ENCODE measurements around the gene GPAT2.
"Not testable (repeated sequence)": the region's sequence is repeated elsewhere in the genome, so short reads cannot be mapped to it uniquely, and the experiment has no call there.

Gene GPAT2

GRCh38 chr2:96027725-96028325 is 6.9 kb downstream of the GPAT2 start:
- DNase-seq (ENCODE audit: low read depth); H3K4me3 ChIP-seq (ENCODE audit: low read depth, low read length): not testable (repeated sequence)

GRCh38 chr2:96025755-96026154 is 9.0 kb downstream of the GPAT2 start:
- not testable (repeated sequence) for DNase-seq (ENCODE audit: low read depth)

GRCh38 chr2:96025194-96025492 is 9.6 kb downstream of the GPAT2 start:
- TF ChIP-seq CTCF (IDR thresholded peaks at IDR 0.05; ENCODE audit: low read depth, low read length, missing control alignments) = no peak
- DNase-seq (ENCODE audit: low read depth) = no peak
- H3K4me3 ChIP-seq (ENCODE audit: low read depth, low read length) = no peak overlapping the region

More at GRCh38 chr2:96025755-96026154, 9.0 kb downstream of the GPAT2 start:
- not testable (repeated sequence) for H3K4me3 ChIP-seq (ENCODE audit: low read depth, low read length)

- no peak for DNase-seq (ENCODE audit: low read depth)
These were observed 10.2 kb downstream of the GPAT2 start for GRCh38 chr2:96024336-96025193.

GRCh38 chr2:96023701-96024100 is 11.0 kb downstream of the GPAT2 start:
- DNase-seq (ENCODE audit: low read depth); H3K4me3 ChIP-seq (ENCODE audit: low read depth, low read length): not testable (repeated sequence)

More at GRCh38 chr2:96024336-96025193, 10.2 kb downstream of the GPAT2 start:
- H3K4me3 ChIP-seq (ENCODE audit: low read depth, low read length) = no peak overlapping the region
- no peak for TF ChIP-seq CTCF (IDR thresholded peaks at IDR 0.05; ENCODE audit: low read depth, low read length, missing control alignments)

- peak; percentile 29 for DNase-seq (ENCODE audit: low read depth)
- not testable (repeated sequence) for H3K4me3 ChIP-seq (ENCODE audit: low read depth, low read length)
- peak; percentile 84 for TF ChIP-seq CTCF (IDR thresholded peaks at IDR 0.05; ENCODE audit: low read depth, low read length, missing control alignments)
These were observed 11.8 kb downstream of the GPAT2 start for GRCh38 chr2:96022701-96023447.

- not testable (repeated sequence) for H3K4me3 ChIP-seq (ENCODE audit: low read depth, low read length); DNase-seq (ENCODE audit: low read depth)
These were observed 12.6 kb downstream of the GPAT2 start for GRCh38 chr2:96022126-96022525.

- not testable (repeated sequence) for H3K4me3 ChIP-seq (ENCODE audit: low read depth, low read length); DNase-seq (ENCODE audit: low read depth)
These were observed 13.6 kb downstream of the GPAT2 start for GRCh38 chr2:96021142-96021541.

- H3K4me3 ChIP-seq (ENCODE audit: low read depth, low read length); DNase-seq (ENCODE audit: low read depth): not testable (repeated sequence)
These were observed 14.7 kb downstream of the GPAT2 start for GRCh38 chr2:96019909-96020590.

GRCh38 chr2:96016321-96016720 is 18.4 kb downstream of the GPAT2 start:
- DNase-seq (ENCODE audit: low read depth); H3K4me3 ChIP-seq (ENCODE audit: low read depth, low read length): not testable (repeated sequence)

- not testable (repeated sequence) for H3K4me3 ChIP-seq (ENCODE audit: low read depth, low read length); DNase-seq (ENCODE audit: low read depth)
These were observed 21.9 kb downstream of the GPAT2 start for GRCh38 chr2:96012792-96013264.

- not testable (repeated sequence) for DNase-seq (ENCODE audit: low read depth); H3K4me3 ChIP-seq (ENCODE audit: low read depth, low read length)
These were observed 22.5 kb downstream of the GPAT2 start for GRCh38 chr2:96012086-96012791.

All from GM12864 (cell line).